ENCODE measurements around the gene FAM162A.
A peak's percentile ranks its signal among the peaks of the same experiment; 100 is the strongest.

Gene FAM162A

GRCh38 chr3:122389197-122389596 lies 5.2 kb downstream of the FAM162A start:
- no peak for DNase-seq (ENCODE audit: low read depth)

GRCh38 chr3:122389892-122390291 lies 5.9 kb downstream of the FAM162A start:
- DNase-seq (ENCODE audit: low read depth), result no peak

GRCh38 chr3:122390665-122391064 lies 6.7 kb downstream of the FAM162A start:
- DNase-seq (ENCODE audit: low read depth), result no peak

GRCh38 chr3:122391681-122392446 lies 7.9 kb downstream of the FAM162A start:
- DNase-seq (ENCODE audit: low read depth), result no peak

- no peak for DNase-seq (ENCODE audit: low read depth)
These were observed 9.2 kb downstream of the FAM162A start for GRCh38 chr3:122392868-122393844.

GRCh38 chr3:122394173-122394572 lies 10.2 kb downstream of the FAM162A start:
- DNase-seq (ENCODE audit: low read depth), result no peak

GRCh38 chr3:122395582-122395981 lies 11.6 kb downstream of the FAM162A start:
- DNase-seq (ENCODE audit: low read depth), result no peak

- no peak for DNase-seq (ENCODE audit: low read depth)
These were observed 12.5 kb downstream of the FAM162A start for GRCh38 chr3:122396511-122396910.

GRCh38 chr3:122397201-122397600 lies 13.2 kb downstream of the FAM162A start:
- no peak for DNase-seq (ENCODE audit: low read depth)

GRCh38 chr3:122398920-122399319 lies 14.9 kb downstream of the FAM162A start:
- no peak for DNase-seq (ENCODE audit: low read depth)

- DNase-seq (ENCODE audit: low read depth), result no peak
These were observed 19.5 kb downstream of the FAM162A start for GRCh38 chr3:122403489-122403888.

- DNase-seq (ENCODE audit: low read depth), result no peak
These were observed 21.0 kb downstream of the FAM162A start for GRCh38 chr3:122405015-122405414.

- DNase-seq (ENCODE audit: low read depth), result no peak
These were observed 22.2 kb downstream of the FAM162A start for GRCh38 chr3:122406198-122406597.

- no peak for DNase-seq (ENCODE audit: low read depth)
These were observed 24.0 kb downstream of the FAM162A start for GRCh38 chr3:122407946-122408345.

GRCh38 chr3:122409446-122409845 lies 25.5 kb downstream of the FAM162A start:
- no peak for DNase-seq (ENCODE audit: low read depth)

GRCh38 chr3:122410111-122410510 lies 26.1 kb downstream of the FAM162A start:
- no peak for DNase-seq (ENCODE audit: low read depth)

- DNase-seq (ENCODE audit: low read depth), result no peak
These were observed 26.7 kb downstream of the FAM162A start for GRCh38 chr3:122410639-122411038.

- no peak for DNase-seq (ENCODE audit: low read depth)
These were observed 30.4 kb downstream of the FAM162A start for GRCh38 chr3:122414391-122414790.

GRCh38 chr3:122415104-122415744 lies 31.2 kb downstream of the FAM162A start:
- DNase-seq (ENCODE audit: low read depth), result peak; percentile 26

GRCh38 chr3:122415762-122416654 lies 32.0 kb downstream of the FAM162A start, which contains the start of gene WDR5B:
TSS of gene WDR5B (minus strand) at chr3:122416062. CDS start at chr3:122415528, 534 bp downstream.
- peak; percentile 99 for DNase-seq (ENCODE audit: low read depth)

GRCh38 chr3:122416966-122417365 lies 33.0 kb downstream of the FAM162A start:
- no peak for DNase-seq (ENCODE audit: low read depth)
